GM12864 (cell line): ENCODE measurements around the gene TAF3.

Experiments
- DNase-seq: peaks from one replicate; pipeline ENCODE4 v3.0.0-alpha.2; 2011; ENCODE audit warnings: low read depth
- H3K4me3 ChIP-seq: 2 replicates; pipeline ENCODE4 v1.5.1; 2011; ENCODE audit warnings: mild to moderate bottlenecking, low read depth, low read length, control low read depth
- CTCF ChIP-seq: IDR thresholded peaks from 2 replicates; pipeline ENCODE4 v1.5.1; 2011; ENCODE audit warnings: low read depth, mild to moderate bottlenecking, moderate library complexity, low read length, control low read depth, inconsistent platforms; ENCODE audit errors: missing control alignments

Gene TAF3

DNA sequence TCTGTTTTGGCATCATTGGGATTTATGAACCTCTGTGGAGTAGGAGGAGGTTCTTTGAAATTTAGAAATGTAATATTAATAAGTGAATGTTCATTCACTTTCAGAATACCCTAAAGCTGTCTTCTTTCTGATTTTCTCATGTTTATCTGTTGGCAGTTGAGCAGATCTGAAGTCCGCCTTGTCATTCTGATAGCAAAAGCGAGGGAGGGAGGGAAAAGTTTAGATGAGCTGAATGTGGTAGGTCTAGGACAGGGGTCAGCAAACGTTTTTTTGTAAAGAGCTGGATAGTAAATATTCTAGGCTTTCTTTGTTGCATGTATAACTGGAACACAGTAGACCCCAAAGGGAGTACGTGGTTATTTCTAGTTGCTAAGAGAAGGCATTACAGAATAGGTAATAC is 141.8 kb downstream of the TAF3 start:
- no peak overlapping the region for H3K4me3 ChIP-seq
- DNase-seq, result no peak
- TF ChIP-seq CTCF, result no peak

- H3K4me3 ChIP-seq, result no peak overlapping the region
- no peak for TF ChIP-seq CTCF
- no peak for DNase-seq
Measured at GRCh38 chr10:7962592-7962991, 144.3 kb downstream of the TAF3 start.

- DNase-seq, result no peak
- no peak overlapping the region for H3K4me3 ChIP-seq
- no peak for TF ChIP-seq CTCF
Measured at GRCh38 chr10:7965457-7965856, 147.2 kb downstream of the TAF3 start.

- no peak for TF ChIP-seq CTCF
- H3K4me3 ChIP-seq, result no peak overlapping the region
- no peak for DNase-seq
Measured at GRCh38 chr10:7967035-7967434, 148.7 kb downstream of the TAF3 start.

DNA sequence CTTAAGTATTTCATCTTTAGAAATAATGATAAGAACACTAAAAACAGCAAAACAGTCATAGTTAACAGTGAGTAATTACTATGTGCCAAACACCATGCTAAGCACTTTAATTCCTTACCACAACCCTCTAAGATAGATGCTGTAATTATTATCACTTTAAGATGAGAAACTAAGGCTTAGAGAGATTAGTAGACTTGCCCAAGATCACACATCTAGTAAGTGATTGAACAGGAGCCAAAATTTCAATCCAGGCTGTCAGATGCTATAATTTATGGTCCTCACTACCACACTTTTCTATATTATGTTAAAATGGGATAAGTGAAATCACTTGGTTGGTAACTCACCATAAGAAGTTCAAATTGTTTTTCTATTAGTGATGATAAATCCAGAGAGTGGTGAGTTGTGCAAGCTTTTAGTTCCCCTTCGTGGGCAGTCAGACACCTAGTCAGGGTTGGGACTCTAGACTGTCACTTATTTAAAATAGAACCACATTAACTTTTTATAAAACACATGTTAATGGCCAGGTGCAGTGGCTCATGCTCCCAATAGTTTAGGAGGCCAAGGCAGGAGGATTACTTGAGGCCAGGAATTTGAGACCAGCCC is 150.3 kb downstream of the TAF3 start:
- TF ChIP-seq CTCF, result no peak
- no peak for DNase-seq
- no peak overlapping the region for H3K4me3 ChIP-seq

GRCh38 chr10:7969623-7970022 is 151.3 kb downstream of the TAF3 start:
- DNase-seq, result no peak
- TF ChIP-seq CTCF, result no peak
- no peak overlapping the region for H3K4me3 ChIP-seq

- H3K4me3 ChIP-seq, result no peak overlapping the region
- no peak for DNase-seq
- no peak for TF ChIP-seq CTCF
Measured at GRCh38 chr10:7971949-7972348, 153.6 kb downstream of the TAF3 start.
